K562 (cell line): ENCODE results near the gene PARD3B. TPM values are rescaled to one million over a fixed set of nuclear protein-coding genes. Genes with fewer than 3 reads are reported as not detected.

Experiments
- BCL6 ChIP-seq: fragments of 250-450 bp; sonication (Bioruptor Pico); IDR thresholded peaks from 2 replicates; pipeline ENCODE4 v1.4.0; 2020
- DIDO1 ChIP-seq: fragments of 450-650 bp; IDR thresholded peaks from 2 replicates; pipeline ENCODE4 v1.6.1; 2016; ENCODE audit warnings: low read depth, missing biosample characterization, missing genetic modification characterization
- ELF1 ChIP-seq: fragments of 200-800 bp; sonication (Bioruptor generic); IDR thresholded peaks from 2 replicates; pipeline ENCODE4 v1.6.1; 2016; ENCODE audit warnings: missing genetic modification characterization, missing compliant biosample characterization
- ESRRB ChIP-seq: fragments of 250-450 bp; sonication (Bioruptor Pico); IDR thresholded peaks from 2 replicates; pipeline ENCODE4 v1.5.0; 2020; ENCODE audit warnings: mild to moderate bottlenecking, moderate library complexity, borderline replicate concordance
- FOXM1 ChIP-seq, 2 experiments: fragments of 450-650 bp in 1 of 2; sonication (generic) in 1 of 2; formaldehyde crosslinking in 1 of 2; IDR thresholded peaks; 2 replicates each; pipeline versions ENCODE4 v1.6.1 to v1.9.0; 2017 to 2022; ENCODE audit warnings: low read depth in 2 of 2, mild to moderate bottlenecking in 2 of 2, missing genetic modification reagents in 1 of 2, moderate library complexity in 1 of 2
- HDAC6 ChIP-seq: IDR thresholded peaks from 2 replicates; pipeline ENCODE4 v1.6.1; 2012; ENCODE audit warnings: low read depth, mild to moderate bottlenecking, control low read depth, inconsistent platforms, low read length, moderate library complexity
- JUN ChIP-seq, 2 experiments: sonication (generic) in 1 of 2; formaldehyde crosslinking in 1 of 2; IDR thresholded peaks; 2 replicates each; pipeline versions ENCODE4 v1.6.1 to v1.8.0; 2012 to 2022; ENCODE audit warnings: borderline replicate concordance in 2 of 2, mild to moderate bottlenecking in 2 of 2, improper control_type of control experiment in 1 of 2, low read depth in 1 of 2, low read length in 1 of 2, missing genetic modification reagents in 1 of 2
- KLF1 ChIP-seq: fragments of 450-650 bp; IDR thresholded peaks from 2 replicates; pipeline ENCODE4 v1.6.1; 2016; ENCODE audit warnings: missing genetic modification characterization, missing compliant biosample characterization
- MXI1 ChIP-seq: IDR thresholded peaks from 2 replicates; pipeline ENCODE4 v1.6.1; 2011; ENCODE audit warnings: low read depth, mild to moderate bottlenecking, improper control_type of control experiment, low read length
- NCOR1 ChIP-seq: fragments of 450-650 bp; IDR thresholded peaks from 2 replicates; pipeline ENCODE4 v1.6.1; 2016; ENCODE audit warnings: mild to moderate bottlenecking, moderate library complexity
- NFIC ChIP-seq: fragments of 450-650 bp; IDR thresholded peaks from 2 replicates; pipeline ENCODE4 v1.6.1; 2017; ENCODE audit warnings: mild to moderate bottlenecking, inconsistent platforms
- NFYB ChIP-seq: IDR thresholded peaks from 2 replicates; pipeline ENCODE4 v1.6.1; 2011; ENCODE audit warnings: mild to moderate bottlenecking, moderate library complexity; ENCODE audit not compliant: insufficient read length; ENCODE audit errors: extremely low read depth
- POLR2A ChIP-seq: fragments of 450-650 bp; conservative IDR thresholded peaks from 2 replicates; pipeline ENCODE4 v1.6.1; 2016
- POU5F1 ChIP-seq: fragments of 150-350 bp; IDR thresholded peaks from 2 replicates; pipeline ENCODE4 v1.6.1; 2014; ENCODE audit warnings: borderline replicate concordance, low read length, low read depth, mild to moderate bottlenecking; ENCODE audit not compliant: partially characterized antibody
- RFX1 ChIP-seq: fragments of 450-650 bp; IDR thresholded peaks from 2 replicates; pipeline ENCODE4 v1.6.1; 2016; ENCODE audit warnings: mild to moderate bottlenecking, moderate library complexity
- SNRNP70 ChIP-seq: fragments of 200-400 bp; formaldehyde crosslinking; optimal IDR thresholded peaks from 2 replicates; pipeline ENCODE3; 2017; ENCODE audit warnings: low read depth, low read length
- TAF7 ChIP-seq: fragments of 450-650 bp; IDR thresholded peaks from 2 replicates; pipeline ENCODE4 v1.6.1; 2016; ENCODE audit warnings: missing genetic modification characterization, missing compliant biosample characterization
- TAF9B ChIP-seq: fragments of 450-650 bp; IDR thresholded peaks from 2 replicates; pipeline ENCODE4 v1.6.1; 2018; ENCODE audit warnings: mild to moderate bottlenecking; ENCODE audit not compliant: partially characterized antibody
- TARDBP ChIP-seq: fragments of 450-650 bp; IDR thresholded peaks from 2 replicates; pipeline ENCODE4 v1.6.1; 2016
- TCF7L2 ChIP-seq: fragments of 150-350 bp; IDR thresholded peaks from 2 replicates; pipeline ENCODE4 v1.6.1; 2016; ENCODE audit warnings: low read depth, mild to moderate bottlenecking, low read length, moderate library complexity
- THRAP3 ChIP-seq: fragments of 450-650 bp; IDR thresholded peaks from 2 replicates; pipeline ENCODE4 v1.6.1; 2016; ENCODE audit warnings: mild to moderate bottlenecking, inconsistent platforms, borderline replicate concordance
- UBTF ChIP-seq, 2 experiments: IDR thresholded peaks; 2 replicates each; pipeline ENCODE4 v1.6.1; 2012; ENCODE audit warnings: improper control_type of control experiment in 2 of 2, low read depth in 2 of 2, low read length in 2 of 2, borderline replicate concordance in 1 of 2
- ZBED1 ChIP-seq: IDR thresholded peaks from 2 replicates; pipeline ENCODE4 v1.6.1; 2014
- ZBTB2 ChIP-seq: fragments of 450-650 bp; IDR thresholded peaks from 2 replicates; pipeline ENCODE4 v1.6.1; 2016; ENCODE audit warnings: antibody characterized with exemption
- ZNF212 ChIP-seq: fragments of 450-650 bp; formaldehyde crosslinking; IDR thresholded peaks from 2 replicates; pipeline ENCODE4 v1.4.0; 2020; ENCODE audit warnings: mild to moderate bottlenecking
- ZNF24 ChIP-seq: fragments of 450-650 bp; IDR thresholded peaks from 2 replicates; pipeline ENCODE4 v1.6.1; 2016
- ZNF253 ChIP-seq: fragments of 250-450 bp; sonication (Bioruptor Pico); conservative IDR thresholded peaks from 2 replicates; pipeline ENCODE4 v1.6.1; 2021; ENCODE audit warnings: mild to moderate bottlenecking
- ZNF77 ChIP-seq: fragments of 250-450 bp; sonication (Bioruptor Pico); IDR thresholded peaks from 2 replicates; pipeline ENCODE4 v1.5.0; 2020
- polyA plus RNA-seq, 8 experiments: library from polyadenylated mRNA; depleted of rRNA in 4 of 8; stranded (reverse) in 5 of 8; unstranded in 3 of 8; fragments of >200 nt; fragmentation: Nextera tagmentation in 2 of 8; fragmentation: Illumina TruSeq in 1 of 8; extraction: Ambion mirVana in 2 of 8; extraction: Trizol in 1 of 8; gene quantifications; 2 replicates each; pipeline versions ENCODE4 v1.2.1 to v1.2.3, GENCODE V29; 2011 to 2014; ENCODE audit warnings: inconsistent platforms in 1 of 8, missing spikeins in 1 of 8
- total RNA-seq, 7 experiments: library from RNA; depleted of rRNA in 6 of 7; stranded (reverse); fragments of >200 nt in 6 of 7; fragmentation: Illumina TruSeq in 2 of 7; extraction: Trizol in 2 of 7; gene quantifications; 2 replicates each; pipeline versions ENCODE4 v1.2.1 to v1.2.3, GENCODE V29; 2011 to 2021; ENCODE audit warnings: low replicate concordance in 1 of 7
- TF ChIP-seq, protein P1 (sequence below): fragments of 250-450 bp; sonication (Bioruptor Pico); IDR thresholded peaks from 2 replicates; pipeline ENCODE4 v1.8.0; 2021; ENCODE audit warnings: mild to moderate bottlenecking, moderate library complexity

The PARD3B gene
- total and polyA plus RNA-seq, 9 of the 15 experiments (the other 6 are each of a cell fraction or from before 2014, with no cell fraction given), result 0.15 to 3.0 (median 1.1) TPM

- no peak for TF ChIP-seq POU5F1
- no peak for TF ChIP-seq ZBTB2
- no peak for TF ChIP-seq ZNF212 (CRISPR knock-in tag)
- no peak for TF ChIP-seq BCL6
- TF ChIP-seq UBTF (IDR thresholded peaks at IDR 0.05; ENCODE audit: borderline replicate concordance in 1 of 2, low read depth in 2 of 2, low read length in 2 of 2), result no peak
- TF ChIP-seq, protein P1, sequence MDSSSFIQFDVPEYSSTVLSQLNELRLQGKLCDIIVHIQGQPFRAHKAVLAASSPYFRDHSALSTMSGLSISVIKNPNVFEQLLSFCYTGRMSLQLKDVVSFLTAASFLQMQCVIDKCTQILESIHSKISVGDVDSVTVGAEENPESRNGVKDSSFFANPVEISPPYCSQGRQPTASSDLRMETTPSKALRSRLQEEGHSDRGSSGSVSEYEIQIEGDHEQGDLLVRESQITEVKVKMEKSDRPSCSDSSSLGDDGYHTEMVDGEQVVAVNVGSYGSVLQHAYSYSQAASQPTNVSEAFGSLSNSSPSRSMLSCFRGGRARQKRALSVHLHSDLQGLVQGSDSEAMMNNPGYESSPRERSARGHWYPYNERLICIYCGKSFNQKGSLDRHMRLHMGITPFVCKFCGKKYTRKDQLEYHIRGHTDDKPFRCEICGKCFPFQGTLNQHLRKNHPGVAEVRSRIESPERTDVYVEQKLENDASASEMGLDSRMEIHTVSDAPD (CRISPR knock-in tag), result no peak
- TF ChIP-seq TARDBP, result no peak
- TF ChIP-seq ESRRB (CRISPR knock-in tag), result no peak
- no peak for TF ChIP-seq ZNF24
- no peak for TF ChIP-seq FOXM1 (IDR thresholded peaks at IDR 0.05; ENCODE audit: low read depth)
- TF ChIP-seq FOXM1 (CRISPR knock-in tag; IDR thresholded peaks at IDR 0.05; ENCODE audit: low read depth), result no peak
- no peak for TF ChIP-seq ZBED1
- TF ChIP-seq KLF1, result no peak
- no peak for TF ChIP-seq ELF1 (tag)
- TF ChIP-seq TAF7, result no peak
- no peak for TF ChIP-seq ZNF77 (CRISPR knock-in tag)
- TF ChIP-seq TAF9B, result no peak
- no peak for TF ChIP-seq RFX1
- 0 out of 2 replicates have a peak, but pooled peaks have one; percentile 16 for TF ChIP-seq NFIC
- TF ChIP-seq TCF7L2, result no peak
- no peak for TF ChIP-seq HDAC6
- TF ChIP-seq DIDO1 (tag), result no peak
- TF ChIP-seq JUN (IDR thresholded peaks at IDR 0.05; ENCODE audit: borderline replicate concordance, low read depth, low read length), result no peak
- TF ChIP-seq JUN (CRISPR knock-in tag; IDR thresholded peaks at IDR 0.05; ENCODE audit: borderline replicate concordance), result no peak
- TF ChIP-seq NFYB, result no peak
- no peak for TF ChIP-seq ZNF253 (CRISPR knock-in tag)
- peak; percentile 56; the same call in 1 of the 2 replicates for TF ChIP-seq NCOR1
- no peak for TF ChIP-seq SNRNP70
- TF ChIP-seq THRAP3, result no peak
- TF ChIP-seq MXI1, result no peak
- TF ChIP-seq POLR2A, result no peak
Measured at GRCh38 chr2:205612636-205613035, 1067.4 kb downstream of the PARD3B start (continued).
